Calu3 (cell line): ENCODE data around the gene MXRA7. TPM values are rescaled to one million over a fixed set of nuclear protein-coding genes. Genes with fewer than 3 reads are reported as not detected.

Experiments
- BruUV-seq: library from RNA; stranded (reverse); fragments of 400-500 nt; replicated peaks from 2 replicates; lab custom pipeline; 2021; lab: Mats Ljungman, UMichigan
- CTCF ChIA-PET: fragments of 300-600 bp; sonication (Branson Sonifier 250); formaldehyde crosslinking; loops from one replicate; lab custom pipeline; 2022; ENCODE audit warnings: antibody characterized with exemption; lab: Charles Lee
- DNase-seq: peaks from one replicate; pipeline ENCODE4 v3.0.0; 2022
- H3K27ac Mint-ChIP-seq: one replicate; pipeline ENCODE4 v1.8.0; 2022; ENCODE audit warnings: mixed read lengths; ENCODE audit not compliant: unreplicated experiment
- H3K27me3 Mint-ChIP-seq: one replicate; pipeline ENCODE4 v1.8.0; 2022; ENCODE audit warnings: mixed read lengths; ENCODE audit not compliant: unreplicated experiment
- H3K36me3 Mint-ChIP-seq: one replicate; pipeline ENCODE4 v1.8.0; 2022; ENCODE audit warnings: mild to moderate bottlenecking, moderate library complexity, mixed read lengths; ENCODE audit not compliant: insufficient read depth, unreplicated experiment
- H3K4me1 Mint-ChIP-seq: one replicate; pipeline ENCODE4 v1.8.0; 2022; ENCODE audit warnings: mild to moderate bottlenecking, low read depth, mixed read lengths; ENCODE audit not compliant: unreplicated experiment
- H3K4me3 Mint-ChIP-seq: one replicate; pipeline ENCODE4 v1.8.0; 2022; ENCODE audit warnings: mild to moderate bottlenecking, low read depth, moderate library complexity, mixed read lengths; ENCODE audit not compliant: unreplicated experiment
- H3K9me3 Mint-ChIP-seq: one replicate; pipeline ENCODE4 v1.8.0; 2022; ENCODE audit warnings: low read depth, mixed read lengths; ENCODE audit not compliant: unreplicated experiment
- CTCF ChIP-seq: fragments of 200-600 bp; IDR thresholded peaks from one replicate; pipeline ENCODE4 v1.8.0; 2022; ENCODE audit warnings: antibody characterized with exemption; ENCODE audit not compliant: unreplicated experiment
- intact Hi-C: fragments of 100-400 bp; cut with micrococcal nuclease; formaldehyde crosslinking; loops from one replicate; pipeline ENCODE4 v1.10.0; 2022; ENCODE audit not compliant: unreplicated experiment
- total RNA-seq: library from RNA; stranded (reverse); gene quantifications from 2 replicates; pipeline ENCODE4 v1.2.3, GENCODE V29; 2022

The MXRA7 gene
- total RNA-seq, 1 experiment from 2014 or later: 9.9 TPM

DNA sequence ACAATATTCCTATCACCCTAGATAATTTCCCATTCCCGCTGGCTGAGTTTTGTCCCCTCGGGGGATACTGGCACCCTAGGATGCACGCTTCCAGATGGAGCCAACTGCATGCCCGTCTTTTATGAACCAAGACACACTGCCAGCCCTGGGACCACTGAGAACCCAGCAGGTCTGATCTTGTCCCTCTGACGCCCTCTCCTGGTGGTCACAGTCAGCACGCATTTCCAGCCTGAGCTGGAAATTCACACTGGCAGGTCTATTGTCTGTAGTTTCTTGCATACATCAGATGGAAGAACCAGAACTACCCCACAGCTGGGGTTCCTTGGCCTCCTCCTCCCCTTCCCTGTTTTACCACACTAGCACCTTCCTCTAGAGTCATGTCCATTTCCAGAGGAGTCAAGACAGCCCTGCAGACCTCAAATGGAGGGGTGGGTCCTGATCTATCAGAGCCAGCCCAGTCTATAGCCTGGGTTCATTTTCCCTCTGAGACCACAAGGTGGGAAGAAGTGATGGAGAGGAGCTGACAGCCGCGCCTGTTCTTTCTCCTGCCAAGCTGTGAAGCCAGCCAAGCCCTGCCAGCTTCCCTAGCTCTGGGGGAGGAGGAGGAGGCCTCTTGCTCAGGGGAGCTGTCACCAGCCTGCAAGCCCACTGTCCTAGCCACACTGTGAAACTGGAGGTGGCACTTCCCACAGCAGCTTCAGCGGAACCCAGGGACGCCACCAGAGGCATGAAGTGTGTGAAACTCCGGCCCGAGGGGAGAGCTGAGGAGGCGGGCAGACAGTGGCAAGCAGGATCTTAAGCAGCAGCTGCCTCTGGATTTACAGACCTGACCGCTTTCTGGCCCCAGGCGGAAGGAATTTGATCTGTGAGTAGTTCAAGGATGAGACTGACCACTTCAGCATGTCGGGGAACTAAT, 29.3 kb downstream of the MXRA7 start:
- H3K4me3 Mint-ChIP-seq: no peak overlapping the region
- DNase-seq: peak; percentile 85
- H3K36me3 Mint-ChIP-seq: no peaks in the 10 kb centered on the region
- CTCF ChIA-PET: interaction anchor here (0.6 to 1.7 kb wide), 17 partner anchors 9 to 417 kb away, joined by 3 to 19 read pairs (median 5); partner anchors contain the start of genes ST6GALNAC1 and ST6GALNAC2
- intact Hi-C loops: loop anchor here (1.0 kb wide), 2 partner anchors 40 to 123 kb away; no protein-coding TSS in a partner anchor
- TF ChIP-seq CTCF: peak; percentile 68
- H3K27me3 Mint-ChIP-seq: no peaks in the 10 kb centered on the region
- no TSS peak for BruUV-seq
- no peak overlapping the region for H3K27ac Mint-ChIP-seq
- peaks cover 6% of the 10 kb centered on the region for H3K4me1 Mint-ChIP-seq
- H3K9me3 Mint-ChIP-seq: no peaks in the 10 kb centered on the region

DNA sequence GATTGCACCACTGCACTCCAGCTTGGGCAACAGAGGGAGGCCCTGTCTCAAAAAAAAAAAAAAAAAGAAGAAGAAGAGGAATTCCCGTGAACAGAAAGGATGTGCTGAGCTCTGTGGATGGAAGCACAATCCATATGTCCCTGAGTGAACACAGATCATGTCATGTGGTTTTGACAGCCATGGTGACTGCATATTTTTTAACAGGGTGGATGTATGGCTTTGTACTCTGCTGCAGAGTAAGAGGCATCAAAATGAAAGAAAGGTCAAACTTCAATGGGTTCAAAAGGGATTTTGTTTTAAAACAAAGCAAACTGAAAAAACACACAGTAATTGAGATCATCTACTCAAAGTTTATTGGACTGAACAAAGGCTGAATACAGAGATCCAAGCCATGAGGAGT, 31.5 kb downstream of the MXRA7 start:
- intact Hi-C loops: no loop called here

GRCh38 chr17:76678330-76678729, 32.4 kb downstream of the MXRA7 start:
- H3K27me3 Mint-ChIP-seq: no peaks in the 10 kb centered on the region
- intact Hi-C loops: no loop called here
- BruUV-seq: no TSS peak
- TF ChIP-seq CTCF: no peak
- H3K9me3 Mint-ChIP-seq: no peaks in the 10 kb centered on the region
- no peak overlapping the region for H3K4me3 Mint-ChIP-seq
- CTCF ChIA-PET: no interaction called here
- peaks cover 6% of the 10 kb centered on the region for H3K4me1 Mint-ChIP-seq
- H3K27ac Mint-ChIP-seq: no peak overlapping the region
- no peaks in the 10 kb centered on the region for H3K36me3 Mint-ChIP-seq
- no peak for DNase-seq

More for the DNA sequence above, 31.5 kb downstream of the MXRA7 start:
- H3K9me3 Mint-ChIP-seq: no peaks in the 10 kb centered on the region
- no peaks in the 10 kb centered on the region for H3K36me3 Mint-ChIP-seq
- TF ChIP-seq CTCF: no peak
- peaks cover 6% of the 10 kb centered on the region for H3K4me1 Mint-ChIP-seq
- no TSS peak for BruUV-seq
- H3K4me3 Mint-ChIP-seq: no peak overlapping the region
- no peak for DNase-seq
- no peak overlapping the region for H3K27ac Mint-ChIP-seq
- H3K27me3 Mint-ChIP-seq: no peaks in the 10 kb centered on the region
- CTCF ChIA-PET: interaction anchor here (0.6 to 0.7 kb wide), 2 partner anchors 86 to 655 kb away, joined by 3 read pairs; no protein-coding TSS in a partner anchor

GRCh38 chr17:76677406-76677805, 33.4 kb downstream of the MXRA7 start:
- BruUV-seq: no TSS peak
- Mint-ChIP-seq H3K4me3 (no peak overlapping the region), H3K36me3 (peaks cover 2% of the 10 kb centered on the region), H3K9me3 (no peaks in the 10 kb centered on the region), H3K27ac (no peak overlapping the region), H3K27me3 (no peaks in the 10 kb centered on the region), H3K4me1 (peaks cover 11% of the 10 kb centered on the region)
- no peak for DNase-seq
- TF ChIP-seq CTCF: no peak
- intact Hi-C loops: no loop called here
- CTCF ChIA-PET: no interaction called here
